GM19238 (cell line): ENCODE measurements around the gene SMARCC2.
"Not testable (repeated sequence)": the region's sequence is repeated elsewhere in the genome, so short reads cannot be mapped to it uniquely, and the experiment has no call there.

Experiments used
- DNase-seq: peaks from one replicate; pipeline ENCODE4 v3.0.0; 2011; ENCODE audit warnings: low spot score; ENCODE audit not compliant: insufficient read length

The SMARCC2 gene

DNA sequence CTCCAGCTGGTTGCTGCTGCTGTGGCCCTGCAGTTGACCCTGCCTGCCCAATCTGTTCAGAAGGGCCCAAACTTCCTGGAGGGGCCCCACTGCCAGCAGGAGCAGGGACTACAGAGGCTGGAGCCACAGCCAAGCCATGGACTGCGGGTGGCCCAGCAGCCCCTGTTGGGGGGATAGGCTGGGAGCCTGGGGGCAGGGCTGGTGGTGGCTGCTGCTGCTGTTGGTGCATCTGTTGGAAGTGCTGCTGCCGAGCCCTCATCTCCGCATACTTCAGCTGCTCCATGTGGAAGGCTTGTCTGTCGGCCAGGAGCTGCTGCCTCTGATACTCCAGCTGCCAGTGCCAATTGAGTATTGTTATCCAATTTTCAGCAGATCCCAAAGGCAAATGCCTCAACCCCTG is 23.9 kb downstream of the SMARCC2 start:
- DNase-seq: no peak

DNA sequence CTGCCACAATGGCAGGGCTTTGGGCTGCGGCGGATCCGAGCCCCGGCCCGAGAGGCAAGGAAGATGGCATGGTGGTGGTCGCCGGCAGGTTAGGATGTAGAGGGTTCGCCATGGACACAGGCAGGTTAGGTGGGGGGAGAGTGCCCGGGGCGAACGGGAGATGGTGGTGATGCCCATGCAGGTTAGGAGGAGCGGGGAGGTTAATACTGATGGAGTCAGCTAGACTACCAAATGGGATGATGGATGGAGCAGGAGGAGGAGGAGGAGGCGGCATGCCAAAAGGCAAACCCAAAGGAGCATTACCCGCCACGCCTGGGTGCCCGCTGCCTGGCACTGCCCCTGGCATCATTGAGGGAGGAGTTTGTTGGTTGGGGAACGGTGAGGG is 24.9 kb downstream of the SMARCC2 start:
- no peak for DNase-seq

DNA sequence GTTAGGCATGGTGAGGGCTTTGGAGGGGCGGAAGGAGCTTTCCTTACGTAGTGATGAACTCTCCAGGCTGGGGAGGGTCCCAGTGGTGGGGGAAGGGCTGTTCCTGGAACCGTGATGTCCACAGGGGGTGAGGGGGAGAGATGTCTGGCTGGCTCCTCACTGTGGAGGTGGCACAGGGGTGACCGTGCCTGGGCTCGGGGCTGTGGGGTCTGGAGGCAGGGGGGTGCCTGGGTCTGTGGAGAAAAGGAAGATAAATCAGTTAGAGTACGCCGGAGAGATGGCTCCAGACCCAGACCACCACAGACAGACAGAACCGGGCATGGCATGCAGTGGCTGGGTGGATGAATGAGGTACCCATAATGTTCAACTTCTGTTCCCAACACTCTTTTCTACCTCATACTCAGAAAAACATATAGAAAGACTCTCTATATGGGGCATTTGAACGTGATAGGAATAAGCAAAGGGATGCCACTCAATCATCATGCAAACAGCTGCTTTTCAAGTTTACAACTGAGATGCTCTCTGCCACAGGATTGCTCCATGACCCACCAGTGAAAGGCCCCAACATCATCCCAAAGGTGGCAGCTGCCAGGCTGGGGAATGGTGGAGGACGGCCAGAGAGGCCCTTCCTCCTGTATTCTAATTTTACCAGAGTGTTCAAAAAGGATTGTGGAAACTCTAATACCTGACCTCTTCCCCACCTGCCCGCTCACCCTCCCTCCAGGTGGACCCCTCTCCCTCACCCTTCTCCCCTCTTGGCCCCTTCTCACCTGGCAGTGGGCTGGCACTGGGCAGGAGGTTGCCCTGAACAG is 25.5 kb downstream of the SMARCC2 start:
- no peak for DNase-seq

DNA sequence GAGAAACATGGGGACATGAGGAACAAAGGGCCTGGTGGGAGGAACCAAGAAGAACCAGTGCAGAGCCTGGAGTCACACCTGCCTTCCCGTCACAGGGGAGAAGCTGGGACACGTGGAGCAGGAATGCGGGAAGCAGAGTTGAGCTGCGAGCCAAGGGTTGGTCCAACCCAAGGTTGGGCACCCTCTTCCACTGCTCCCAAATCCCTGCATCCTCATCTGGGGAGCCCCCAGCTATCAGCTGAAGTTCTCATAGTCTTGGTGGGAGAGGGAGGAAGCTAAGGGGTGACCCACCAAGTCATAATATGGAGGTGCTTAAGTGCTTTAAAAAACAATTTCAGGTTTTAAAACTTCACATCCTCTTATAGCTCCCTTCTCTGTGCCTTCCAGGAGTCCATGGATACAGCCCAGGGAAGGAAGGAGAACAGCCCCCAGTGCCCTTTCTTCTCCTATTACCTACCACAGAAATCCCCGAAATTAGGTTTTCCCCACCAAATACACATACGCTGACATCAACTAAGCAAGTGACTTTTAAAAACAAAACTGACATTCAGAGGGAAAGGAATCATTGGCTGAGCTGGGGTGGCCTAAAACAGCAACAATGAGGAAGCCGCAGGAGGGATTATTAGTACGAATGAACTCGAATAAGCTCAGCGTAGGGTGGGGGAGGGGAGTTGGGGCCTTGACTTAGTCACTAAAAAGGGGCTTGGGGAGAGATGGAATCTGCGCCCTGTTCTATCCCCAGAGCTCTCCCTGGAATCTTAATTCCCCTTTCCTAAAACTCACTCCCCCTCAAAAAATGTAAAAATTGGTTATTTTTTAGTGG is 26.6 kb downstream of the SMARCC2 start:
- DNase-seq: no peak

DNA sequence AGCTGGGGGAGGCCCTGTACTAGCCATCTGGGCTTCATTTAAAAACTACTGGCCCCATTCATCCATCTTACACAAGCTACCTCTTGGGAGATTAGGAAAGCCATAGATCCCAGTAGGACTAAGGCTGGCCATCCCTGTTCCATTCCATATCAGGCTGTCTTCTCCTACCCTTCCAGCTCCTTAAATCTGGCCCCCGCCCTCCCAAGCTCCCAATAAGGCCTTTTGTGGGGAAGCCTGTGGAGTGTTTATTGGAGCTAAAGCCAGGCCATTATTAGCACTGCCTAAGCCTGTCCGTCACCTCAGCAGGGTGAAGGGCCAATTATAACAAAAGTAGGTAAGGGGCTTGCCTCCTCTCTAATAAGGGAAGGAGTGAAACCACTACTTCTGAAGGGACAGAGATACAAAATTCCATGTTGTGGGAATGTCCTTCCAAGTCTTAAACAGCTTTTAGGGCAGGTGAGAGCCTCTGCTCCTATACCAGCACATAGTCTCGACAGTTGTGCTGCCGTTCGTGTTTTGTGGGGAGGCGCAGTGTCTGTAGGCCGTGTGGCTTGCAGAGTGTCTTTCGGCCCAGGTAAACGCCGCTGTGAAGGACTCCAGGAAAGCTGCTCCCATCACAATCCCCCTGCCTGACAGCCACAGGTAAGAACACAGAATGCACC is 27.5 kb downstream of the SMARCC2 start:
- no peak for DNase-seq

DNA sequence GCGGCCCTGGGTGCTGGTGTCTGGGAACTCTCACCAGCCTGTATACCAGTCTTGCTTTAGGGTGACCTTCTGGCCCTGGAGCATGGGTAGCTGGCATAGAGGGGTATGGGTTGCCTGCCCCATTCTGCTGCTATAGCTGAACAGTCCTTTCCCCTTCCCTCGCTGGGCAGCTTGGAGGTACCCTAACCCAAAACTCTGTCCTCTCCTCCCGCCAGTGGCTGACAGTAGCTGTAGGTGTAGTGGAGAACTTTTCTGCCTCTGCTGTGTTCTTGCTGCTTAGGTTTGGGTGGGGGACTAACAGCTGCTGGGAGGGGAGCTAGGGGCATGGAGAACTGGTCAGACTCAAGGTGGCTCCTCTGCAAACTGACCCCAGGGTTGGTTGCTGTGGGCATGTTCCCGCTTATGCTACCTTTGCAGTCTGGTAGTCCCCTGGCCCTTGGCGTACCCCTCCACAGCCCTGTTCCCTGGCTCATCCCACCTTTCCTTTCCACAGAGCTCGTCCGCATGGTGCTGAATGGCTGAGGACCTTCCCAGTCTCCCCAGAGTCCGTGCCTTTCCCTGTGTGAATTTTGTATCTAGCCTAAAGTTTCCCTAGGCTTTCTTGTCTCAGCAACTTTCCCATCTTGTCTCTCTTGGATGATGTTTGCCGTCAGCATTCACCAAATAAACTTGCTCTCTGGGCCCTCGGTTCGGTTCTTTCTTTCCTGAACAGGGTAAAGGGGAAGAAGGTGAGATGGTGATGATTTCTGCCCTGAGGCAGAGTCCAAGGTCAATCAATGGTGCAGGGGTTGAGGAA is 28.2 kb downstream of the SMARCC2 start:
- no peak for DNase-seq

DNA sequence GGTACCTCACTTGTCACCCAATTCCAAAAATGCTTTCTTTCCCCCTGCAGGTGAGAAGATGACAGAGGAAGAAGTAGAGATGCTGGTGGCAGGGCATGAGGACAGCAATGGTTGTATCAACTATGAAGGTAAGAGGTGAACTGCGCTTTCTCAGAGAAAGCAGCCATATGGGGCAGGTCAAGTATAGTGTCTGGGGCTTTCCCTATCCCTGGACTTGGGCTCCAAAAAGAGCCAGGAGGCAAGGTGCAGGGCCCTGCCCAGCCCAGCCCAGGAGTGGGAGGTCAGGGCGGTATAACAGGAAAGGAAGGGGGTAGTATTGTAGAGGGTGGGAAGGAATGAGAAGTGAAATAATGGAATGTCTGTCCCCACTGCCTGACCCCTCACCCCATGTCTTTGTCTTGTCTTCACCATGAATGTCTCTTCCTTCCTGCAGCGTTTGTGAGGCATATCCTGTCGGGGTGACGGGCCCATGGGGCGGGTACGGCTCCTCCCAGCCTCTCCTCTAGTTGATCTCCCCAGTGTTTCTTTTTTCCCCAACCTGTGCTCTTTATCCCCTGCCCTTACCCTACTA is 29.0 kb downstream of the SMARCC2 start:
- DNase-seq: no peak

DNA sequence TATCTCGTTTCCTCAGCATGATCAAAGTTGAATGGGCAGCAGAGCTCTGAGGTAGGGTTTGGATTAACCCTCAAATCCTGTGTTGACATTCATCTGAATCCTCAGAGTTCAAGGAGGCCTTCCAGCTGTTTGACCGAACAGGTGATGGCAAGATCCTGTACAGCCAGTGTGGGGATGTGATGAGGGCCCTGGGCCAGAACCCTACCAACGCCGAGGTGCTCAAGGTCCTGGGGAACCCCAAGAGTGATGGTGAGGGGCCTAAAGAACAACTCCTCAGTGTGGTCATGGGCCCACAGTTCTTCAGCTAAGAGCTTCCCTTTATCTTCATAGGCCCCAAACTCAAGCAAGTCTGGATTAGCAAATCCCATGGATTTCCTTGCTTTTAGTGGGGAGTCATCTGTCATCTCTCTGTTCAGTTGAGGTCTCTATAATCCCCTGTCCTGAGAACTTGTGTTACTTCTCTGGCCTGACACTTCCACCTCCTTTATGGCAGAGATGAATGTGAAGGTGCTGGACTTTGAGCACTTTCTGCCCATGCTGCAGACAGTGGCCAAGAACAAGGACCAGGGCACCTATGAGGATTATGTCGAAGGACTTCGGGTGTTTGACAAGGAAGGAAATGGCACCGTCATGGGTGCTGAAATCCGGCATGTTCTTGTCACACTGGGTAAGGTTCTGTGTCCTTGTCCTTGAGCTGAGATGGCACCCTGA is 29.6 kb downstream of the SMARCC2 start:
- DNase-seq: no peak

DNA sequence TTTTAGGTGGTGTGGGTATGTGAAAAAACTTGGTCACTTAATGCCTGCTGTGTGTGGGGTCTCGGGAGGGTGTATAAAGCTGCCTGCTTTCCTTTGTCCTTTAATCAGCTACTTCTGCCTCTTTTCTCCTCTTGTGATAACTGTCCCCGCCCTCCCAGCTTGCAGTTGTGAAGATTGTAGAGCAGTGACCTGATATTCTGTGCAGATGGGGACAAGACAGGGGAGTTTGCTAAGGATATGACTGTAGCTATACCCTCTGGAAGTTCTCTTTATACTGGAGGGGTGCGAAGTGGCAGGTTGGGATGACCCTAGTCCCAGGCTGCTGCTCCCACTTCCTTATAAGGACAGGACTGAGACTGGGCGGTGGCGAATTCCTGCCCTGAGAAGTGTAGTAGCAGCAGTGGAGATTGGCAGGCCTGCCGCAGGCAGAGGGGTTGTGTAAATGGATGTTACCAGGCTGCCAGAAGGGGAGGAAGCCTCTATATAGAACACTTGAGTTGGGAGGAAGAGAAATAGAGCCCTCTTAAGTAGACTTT is 30.3 kb downstream of the SMARCC2 start:
- no peak for DNase-seq

DNA sequence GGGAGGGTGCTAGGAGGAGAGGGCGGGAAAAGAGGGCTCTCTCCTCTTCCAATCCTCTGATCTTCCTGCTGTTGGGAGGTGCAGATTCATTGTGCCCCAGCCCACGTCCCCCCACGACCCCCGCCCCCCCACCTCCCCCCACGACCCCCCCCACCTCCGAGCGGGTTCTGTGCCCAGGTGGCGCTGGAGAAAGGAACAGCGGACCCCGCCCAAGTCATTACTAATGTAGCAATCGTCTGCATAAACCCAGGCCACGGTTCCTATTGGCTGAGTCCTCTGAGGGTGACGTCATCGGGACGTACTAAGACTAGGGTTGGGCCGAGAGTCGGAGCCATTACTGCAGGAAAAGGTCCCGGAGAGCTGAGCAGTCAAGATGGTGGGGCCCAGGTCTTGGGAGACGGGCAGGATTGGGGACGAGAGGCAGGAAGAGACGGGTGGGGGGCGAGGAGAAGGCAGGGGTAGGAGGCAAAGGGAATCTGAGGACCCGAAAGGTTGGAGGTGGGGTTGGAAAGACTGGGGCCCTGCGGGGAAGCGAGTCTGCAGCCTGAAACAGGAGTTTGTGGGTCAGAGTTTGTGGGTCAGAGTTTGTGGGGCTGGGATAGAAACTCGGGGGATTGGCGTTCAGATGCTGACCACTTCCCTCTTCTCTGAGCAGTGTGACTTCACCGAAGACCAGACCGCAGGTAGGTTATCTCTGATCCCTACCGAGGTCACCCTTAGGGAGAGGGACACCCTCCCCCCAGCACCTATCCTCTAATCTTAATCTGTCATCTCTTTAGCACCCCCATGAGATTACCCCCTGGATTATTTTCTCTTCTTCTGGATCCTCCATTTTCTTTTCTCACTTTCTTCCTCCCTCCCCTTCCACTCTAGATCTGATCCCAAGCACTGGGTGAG is 31.0 kb downstream of the SMARCC2 start, which contains the start of gene MYL6:
TSS of gene MYL6 (plus strand) at position 331 of the 897 bp plus-strand sequence. CDS start at position 374, 43 bp downstream.
- DNase-seq: peak; percentile 87

DNA sequence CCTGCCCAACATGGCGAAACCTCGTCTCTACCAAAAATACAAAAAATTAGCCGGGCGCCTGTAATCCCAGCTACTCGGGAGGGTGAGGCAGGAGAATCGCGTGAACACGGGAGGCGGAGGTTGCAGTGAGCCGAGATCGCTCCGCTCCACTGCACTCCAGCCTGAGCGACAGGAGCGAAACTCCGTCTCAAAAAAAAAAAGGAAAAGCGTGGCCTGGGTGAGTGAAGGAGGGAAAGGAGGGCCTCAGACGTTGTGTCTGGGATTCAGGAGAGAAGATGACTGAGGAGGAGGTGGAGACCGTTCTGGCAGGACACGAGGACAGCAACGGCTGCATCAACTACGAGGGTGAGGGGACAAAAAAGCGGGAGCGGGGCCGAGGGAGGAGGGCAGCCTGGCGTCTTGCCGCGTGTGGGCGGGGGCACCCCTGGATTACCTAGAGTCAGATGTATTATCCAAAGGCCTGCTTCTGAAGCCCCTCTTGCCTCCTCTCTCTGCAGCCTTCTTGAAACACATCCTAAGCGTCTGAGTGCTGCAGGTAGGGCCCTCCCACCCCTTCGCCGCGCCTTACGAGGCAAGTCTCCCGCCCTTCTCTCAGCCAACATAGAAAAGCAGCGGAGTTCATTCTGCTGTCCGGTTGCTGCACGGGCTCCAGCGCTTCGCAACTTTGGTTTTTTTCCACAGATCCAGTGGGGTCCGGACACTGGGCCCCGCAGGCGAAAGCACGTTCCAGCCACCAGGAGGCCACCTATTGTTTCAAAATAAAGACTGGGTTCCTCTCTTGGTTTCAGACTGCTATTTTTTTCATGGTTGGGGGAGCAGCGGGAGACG is 31.9 kb downstream of the SMARCC2 start:
- DNase-seq: peak; percentile 66

DNA sequence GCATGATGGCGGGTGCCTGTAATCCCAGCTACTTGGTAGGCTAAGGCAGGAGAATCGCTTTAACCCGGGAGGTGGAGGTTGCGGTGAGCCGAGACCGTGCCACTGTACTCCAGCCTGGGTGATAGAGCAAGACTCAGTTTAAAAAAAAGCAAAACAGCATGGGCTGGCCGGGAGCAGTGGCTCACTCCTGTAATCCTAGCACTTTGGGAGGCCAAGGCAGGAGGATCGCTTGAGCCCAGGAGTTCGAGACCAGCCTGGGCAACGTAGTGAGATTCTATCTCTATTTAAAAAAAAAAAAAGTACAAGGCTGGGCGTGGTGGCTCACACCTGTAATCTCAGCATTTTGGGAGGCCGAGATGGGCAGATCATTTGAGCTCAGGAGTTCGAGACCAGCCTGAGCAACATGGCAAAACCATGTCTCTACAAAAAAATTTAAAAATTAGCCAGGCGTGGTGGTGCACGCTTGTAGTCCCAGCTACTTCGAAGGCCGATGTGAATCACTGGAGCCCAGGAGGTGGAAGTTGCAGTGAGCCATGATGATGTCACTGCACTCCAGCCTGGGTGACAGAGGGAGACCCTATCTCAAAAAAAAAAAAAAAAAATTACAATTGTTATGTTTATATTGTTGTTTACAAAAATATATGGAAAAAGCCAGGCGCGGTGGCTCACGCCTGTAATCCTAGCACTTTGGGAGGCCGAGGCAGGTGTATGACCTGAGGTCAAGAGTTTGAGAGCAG is 32.7 kb downstream of the SMARCC2 start:
- not testable (repeated sequence) for DNase-seq

DNA sequence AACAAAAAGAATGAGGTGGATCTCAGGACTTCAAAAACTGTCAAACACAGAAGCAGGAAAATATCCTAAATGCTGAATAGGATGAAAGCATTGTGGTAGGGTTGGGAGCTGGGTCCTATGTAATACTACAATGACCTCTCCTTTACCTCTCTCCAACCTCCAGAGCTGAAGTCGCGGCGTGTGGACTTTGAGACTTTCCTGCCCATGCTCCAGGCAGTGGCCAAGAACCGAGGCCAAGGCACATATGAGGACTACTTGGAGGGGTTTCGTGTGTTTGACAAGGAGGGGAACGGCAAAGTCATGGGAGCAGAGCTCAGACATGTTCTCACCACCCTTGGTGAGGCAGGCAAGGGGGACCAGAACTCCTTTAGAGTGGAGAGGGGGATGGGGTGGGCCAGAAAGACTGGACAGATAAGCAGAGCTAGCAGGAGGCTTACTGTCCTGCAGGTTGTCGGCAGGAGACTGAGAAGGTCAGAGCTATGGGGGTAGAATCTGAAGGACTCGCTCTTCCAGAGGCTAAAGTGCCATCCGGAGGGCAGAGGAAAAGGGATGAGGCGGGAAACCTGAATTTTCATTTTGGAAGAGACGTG is 33.9 kb downstream of the SMARCC2 start:
- no peak for DNase-seq

DNA sequence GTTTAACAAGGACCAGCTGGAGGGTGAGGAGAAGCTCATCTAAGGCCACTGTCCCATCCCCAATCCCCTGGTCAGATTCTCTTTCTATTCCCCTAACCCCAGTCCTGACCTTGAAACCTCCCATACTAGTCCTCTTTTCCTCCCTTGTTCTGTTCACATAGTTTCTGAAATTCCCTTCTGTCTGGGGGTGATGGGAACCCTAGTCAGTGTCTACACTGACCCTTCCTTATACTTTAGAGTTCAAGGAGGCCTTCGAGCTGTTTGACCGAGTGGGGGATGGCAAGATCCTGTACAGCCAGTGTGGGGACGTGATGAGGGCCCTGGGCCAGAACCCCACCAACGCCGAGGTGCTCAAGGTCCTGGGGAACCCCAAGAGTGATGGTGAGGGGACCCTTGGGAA is 34.5 kb downstream of the SMARCC2 start:
- DNase-seq: no peak

DNA sequence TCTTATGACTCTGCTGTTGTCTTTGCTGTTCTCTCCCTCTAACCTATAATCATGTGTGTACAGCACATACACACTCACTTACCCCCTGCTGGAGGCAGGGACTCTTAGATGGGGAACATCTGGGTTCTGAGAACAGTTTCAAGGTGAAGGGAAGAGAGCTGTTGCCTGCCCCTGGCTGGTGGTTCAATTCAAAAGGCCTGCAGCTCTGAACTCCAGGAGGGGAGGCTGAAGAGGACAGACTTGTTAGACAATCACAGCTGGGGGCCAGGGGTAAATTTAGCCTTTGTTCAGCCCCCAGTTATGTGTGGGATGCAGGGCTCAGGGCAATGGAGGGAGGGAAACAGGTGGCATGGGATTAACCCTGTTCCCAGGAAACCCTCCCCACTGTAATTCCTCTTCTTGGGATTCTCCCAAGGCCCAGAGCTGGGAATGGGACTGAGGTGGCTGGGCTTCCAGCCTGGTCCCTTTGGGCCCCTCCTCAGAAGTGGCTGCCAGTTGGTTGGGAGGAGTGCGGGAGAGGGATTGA is 35.0 kb downstream of the SMARCC2 start:
- no peak for DNase-seq

DNA sequence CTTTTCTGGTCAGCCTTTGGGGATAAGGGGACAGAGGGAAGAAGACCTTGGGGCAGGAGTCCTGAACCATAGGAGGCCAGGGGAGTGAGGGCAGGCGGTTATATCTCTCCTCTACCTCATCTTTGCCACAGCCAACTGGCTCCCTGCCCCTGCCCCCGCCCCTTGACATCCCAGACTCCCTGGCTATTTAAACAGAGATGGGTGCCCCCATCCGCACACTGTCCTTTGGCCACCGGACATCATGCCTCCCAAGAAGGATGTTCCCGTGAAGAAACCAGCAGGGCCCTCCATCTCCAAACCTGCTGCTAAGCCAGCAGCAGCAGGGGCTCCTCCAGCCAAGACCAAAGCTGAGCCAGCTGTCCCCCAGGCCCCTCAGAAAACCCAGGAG is 35.6 kb downstream of the SMARCC2 start:
- DNase-seq: no peak
